H9 (cell line): Measurements from ENCODE around the gene ASPA. TPM values are rescaled to one million over a fixed set of nuclear protein-coding genes. Genes with fewer than 3 reads are reported as not detected.

ENCODE experiments used
- DNase-seq: peaks from one replicate; pipeline ENCODE4 v3.0.0-alpha.2; 2017
- H2AFZ ChIP-seq: one replicate; pipeline ENCODE4 v1.6.1; 2013; ENCODE audit warnings: mild to moderate bottlenecking, low read length, control low read depth, moderate library complexity
- H2AK5ac ChIP-seq: 2 replicates; pipeline ENCODE4 v1.6.1; 2013; ENCODE audit warnings: low read length, control low read depth, mixed read lengths; ENCODE audit not compliant: insufficient read length
- H2BK120ac ChIP-seq: one replicate; pipeline ENCODE4 v1.6.1; 2013; ENCODE audit warnings: low read depth, mild to moderate bottlenecking, low read length, control low read depth, inconsistent platforms; ENCODE audit not compliant: poor library complexity, severe bottlenecking
- H2BK12ac ChIP-seq: 2 replicates; pipeline ENCODE4 v1.6.1; 2013; ENCODE audit warnings: low read length, control low read depth, mixed read lengths, low read depth; ENCODE audit not compliant: insufficient read length
- H2BK15ac ChIP-seq: 2 replicates; pipeline ENCODE4 v1.6.1; 2013; ENCODE audit warnings: low read depth, low read length, control low read depth
- H2BK20ac ChIP-seq: one replicate; pipeline ENCODE4 v1.6.1; 2013; ENCODE audit warnings: low read depth, mild to moderate bottlenecking, low read length, control low read depth, inconsistent platforms; ENCODE audit not compliant: poor library complexity, severe bottlenecking
- H2BK5ac ChIP-seq: 2 replicates; pipeline ENCODE4 v1.6.1; 2013; ENCODE audit warnings: low read length, control low read depth, mixed read lengths; ENCODE audit not compliant: insufficient read length
- H3K14ac ChIP-seq: 2 replicates; pipeline ENCODE4 v1.6.1; 2013; ENCODE audit warnings: low read length, control low read depth; ENCODE audit not compliant: insufficient read depth
- H3K18ac ChIP-seq: 2 replicates; pipeline ENCODE4 v1.6.1; 2013; ENCODE audit warnings: low read depth, mild to moderate bottlenecking, mixed read lengths, low read length, control low read depth; ENCODE audit not compliant: insufficient read length
- H3K23ac ChIP-seq: 2 replicates; pipeline ENCODE4 v1.6.1; 2013; ENCODE audit warnings: low read length, control low read depth, mixed read lengths, low read depth; ENCODE audit not compliant: insufficient read length
- H3K23me2 ChIP-seq: 2 replicates; pipeline ENCODE4 v1.6.1; 2013; ENCODE audit warnings: low read depth, mild to moderate bottlenecking, mixed read lengths, low read length, control low read depth; ENCODE audit not compliant: insufficient read length, poor library complexity, severe bottlenecking
- H3K27ac ChIP-seq: 2 replicates; pipeline ENCODE4 v1.5.1; 2013; ENCODE audit warnings: low read length, control low read depth, mixed read lengths, low read depth; ENCODE audit not compliant: insufficient read length
- H3K27me3 ChIP-seq: 2 replicates; pipeline ENCODE4 v1.6.1; 2013; ENCODE audit warnings: low read length, control low read depth, inconsistent platforms; ENCODE audit not compliant: insufficient read depth
- H3K4ac ChIP-seq: 2 replicates; pipeline ENCODE4 v1.6.1; 2013; ENCODE audit warnings: low read depth, mild to moderate bottlenecking, control low read depth, inconsistent platforms, low read length, moderate library complexity
- H3K4me1 ChIP-seq: 2 replicates; pipeline ENCODE4 v1.6.1; 2013; ENCODE audit warnings: low read length, control low read depth, inconsistent platforms; ENCODE audit not compliant: insufficient read depth
- H3K4me2 ChIP-seq: 2 replicates; pipeline ENCODE4 v1.6.1; 2013; ENCODE audit warnings: low read length, control low read depth, mixed read lengths; ENCODE audit not compliant: insufficient read length, insufficient read depth
- H3K56ac ChIP-seq: 2 replicates; pipeline ENCODE4 v1.6.1; 2013; ENCODE audit warnings: low read depth, mild to moderate bottlenecking, mixed read lengths, low read length, control low read depth; ENCODE audit not compliant: insufficient read length
- H3K79me1 ChIP-seq: 2 replicates; pipeline ENCODE4 v1.6.1; 2013; ENCODE audit warnings: low read depth, mild to moderate bottlenecking, moderate library complexity, low read length, control low read depth, inconsistent platforms; ENCODE audit not compliant: insufficient read depth, poor library complexity, severe bottlenecking
- H3K79me2 ChIP-seq: 2 replicates; pipeline ENCODE4 v1.6.1; 2013; ENCODE audit warnings: low read length, control low read depth, inconsistent platforms; ENCODE audit not compliant: insufficient read depth
- H3K9ac ChIP-seq: 2 replicates; pipeline ENCODE4 v1.6.1; 2013; ENCODE audit warnings: low read length, control low read depth, mixed read lengths; ENCODE audit not compliant: insufficient read length; ENCODE audit errors: extremely low read depth
- H3K9me3 ChIP-seq: one replicate; pipeline ENCODE4 v1.6.1; 2013; ENCODE audit warnings: low read depth, low read length, inconsistent platforms; ENCODE audit not compliant: control insufficient read depth
- H3T11ph ChIP-seq: one replicate; pipeline ENCODE4 v1.6.1; 2013; ENCODE audit warnings: mild to moderate bottlenecking, low read length, control low read depth, inconsistent platforms
- H4K20me1 ChIP-seq: one replicate; pipeline ENCODE4 v1.6.1; 2013; ENCODE audit not compliant: control insufficient read depth, insufficient read length, insufficient read depth
- H4K5ac ChIP-seq: 2 replicates; pipeline ENCODE4 v1.6.1; 2013; ENCODE audit warnings: low read depth, mild to moderate bottlenecking, mixed read lengths, low read length, control low read depth; ENCODE audit not compliant: insufficient read length
- H4K8ac ChIP-seq: replicated peaks from 2 replicates; pipeline ENCODE4 v1.6.1; 2013; ENCODE audit warnings: low read length, control low read depth, mixed read lengths, low read depth; ENCODE audit not compliant: insufficient read length
- H4K91ac ChIP-seq: 2 replicates; pipeline ENCODE4 v1.6.1; 2013; ENCODE audit warnings: low read depth, mild to moderate bottlenecking, moderate library complexity, mixed read lengths, low read length, control low read depth; ENCODE audit not compliant: insufficient read length
- H3K27ac Mint-ChIP-seq, 3 experiments: 2 replicates in 2 of 3; 3 replicates in 1 of 3; pipeline ENCODE4 v1.8.0; 2020 to 2021; ENCODE audit warnings: mixed read lengths in 3 of 3, mild to moderate bottlenecking in 1 of 3, moderate library complexity in 1 of 3
- H3K27me3 Mint-ChIP-seq: 2 replicates; pipeline ENCODE4 v1.8.0; 2021; ENCODE audit warnings: low read depth, mild to moderate bottlenecking, moderate library complexity, mixed read lengths
- H3K36me3 Mint-ChIP-seq, 3 experiments: 2 replicates in 2 of 3; 3 replicates in 1 of 3; pipeline ENCODE4 v1.8.0; 2020 to 2021; ENCODE audit warnings: low read depth in 3 of 3, mixed read lengths in 3 of 3; ENCODE audit not compliant: insufficient read depth in 1 of 3
- H3K4me1 Mint-ChIP-seq, 2 experiments: 2 replicates each; pipeline ENCODE4 v1.8.0; 2020; ENCODE audit warnings: mixed read lengths in 2 of 2
- H3K4me3 Mint-ChIP-seq, 2 experiments: 2 replicates in 1 of 2; 3 replicates in 1 of 2; pipeline ENCODE4 v1.8.0; 2020 to 2021; ENCODE audit warnings: mild to moderate bottlenecking in 2 of 2, mixed read lengths in 2 of 2, moderate library complexity in 1 of 2
- H3K9me3 Mint-ChIP-seq, 2 experiments: 2 replicates in 1 of 2; 3 replicates in 1 of 2; pipeline ENCODE4 v1.8.0; 2020; ENCODE audit warnings: mild to moderate bottlenecking in 2 of 2, mixed read lengths in 2 of 2, moderate library complexity in 1 of 2
- WGBS: extraction: QIAGEN DNeasy Blood & Tissue Kit; methylation state at CpG from one replicate; pipeline ENCODE4 v1.1.7; 2013; ENCODE audit warnings: missing lambda C conversion rate, low lambda C conversion rate, mixed read lengths; ENCODE audit not compliant: insufficient read length; ENCODE audit errors: extremely low coverage; 5-methylcytosine and 5-hydroxymethylcytosine counted together
- total RNA-seq: library from RNA; stranded (reverse); gene quantifications from 2 replicates; pipeline ENCODE4 v1.2.1, GENCODE V29; 2021
- TF ChIP-seq, protein P1 (sequence below): fragments of 200-600 bp; sonication (generic); conservative IDR thresholded peaks from 3 replicates; pipeline ENCODE4 v1.8.0; 2021; ENCODE audit warnings: antibody characterized with exemption, mild to moderate bottlenecking

Gene ASPA
- total RNA-seq, 1 experiment from 2014 or later, result not detected

DNA sequence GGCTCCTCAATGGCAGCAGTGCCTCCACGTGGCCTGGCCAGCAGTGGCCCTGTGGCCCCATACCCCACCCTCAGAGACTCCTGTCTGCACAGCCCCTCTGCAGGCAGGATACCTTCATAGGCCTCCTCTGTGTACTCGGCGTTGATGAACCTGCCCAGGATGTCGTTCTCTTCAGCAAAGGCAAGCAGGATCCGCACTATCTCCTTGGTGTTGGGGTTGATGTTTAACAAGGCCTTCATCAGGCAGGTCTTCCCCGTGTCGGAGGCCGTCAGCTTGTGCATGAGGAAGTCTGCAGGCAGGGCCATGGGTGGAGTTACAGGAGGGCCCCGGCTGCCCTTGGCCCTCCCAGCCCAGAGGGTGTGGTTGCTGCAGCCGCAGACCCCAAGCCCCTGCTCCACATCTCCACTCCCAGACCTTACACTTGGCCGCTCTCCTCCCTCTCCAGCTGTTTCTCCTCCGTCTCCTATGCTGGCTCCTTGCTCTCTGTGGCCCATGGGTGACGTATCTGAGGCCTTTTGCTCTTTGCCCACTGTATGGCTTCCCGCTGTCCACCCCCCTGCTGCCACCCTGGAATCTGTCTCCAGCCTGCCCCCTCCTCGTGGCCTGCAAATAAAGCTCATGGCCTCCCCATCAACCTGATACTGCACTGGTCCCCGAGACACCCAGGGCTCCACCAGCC, 66.8 kb downstream of the ASPA start:
- Histone ChIP-seq H2AK5ac (no peak overlapping the region), H3K23me2 (no peaks in the 10 kb centered on the region), H3T11ph (no peak overlapping the region), H3K27ac (no peak overlapping the region), H2BK120ac (no peak overlapping the region), H3K4me1 (no peaks in the 10 kb centered on the region), H3K79me1 (no peaks in the 10 kb centered on the region), H3K9me3 (no peaks in the 10 kb centered on the region), H2BK15ac (no peak overlapping the region), H2BK5ac (no peak overlapping the region), H2AFZ (no peak overlapping the region), H4K8ac (no peak overlapping the region), H3K4me2 (no peak overlapping the region), H3K27me3 (no peaks in the 10 kb centered on the region), H3K79me2 (no peaks in the 10 kb centered on the region), H4K91ac (no peak overlapping the region), H4K20me1 (no peaks in the 10 kb centered on the region), H2BK12ac (no peak overlapping the region), H3K18ac (no peak overlapping the region), H2BK20ac (no peak overlapping the region), H3K4ac (no peak overlapping the region), H3K9ac (no peak overlapping the region), H3K56ac (no peak overlapping the region), H3K14ac (no peak overlapping the region), H4K5ac (no peak overlapping the region), H3K23ac (no peak overlapping the region)
- Mint-ChIP-seq H3K4me1 (no peaks in the 10 kb centered on the region), H3K4me3 (no peak overlapping the region), H3K9me3 (no peaks in the 10 kb centered on the region; a peak in 1 of 5 replicates), H3K27ac (peak overlapping the region in 1 of 3 experiments; percentile 72; a peak in 1 of 7 replicates), H3K27me3 (peaks cover 2% of the 10 kb centered on the region), H3K36me3 (no peaks in the 10 kb centered on the region)
- WGBS, result no CpG with 5 or more reads among the region's 16 CpGs
- peak; percentile 27 for DNase-seq
- TF ChIP-seq, protein P1, sequence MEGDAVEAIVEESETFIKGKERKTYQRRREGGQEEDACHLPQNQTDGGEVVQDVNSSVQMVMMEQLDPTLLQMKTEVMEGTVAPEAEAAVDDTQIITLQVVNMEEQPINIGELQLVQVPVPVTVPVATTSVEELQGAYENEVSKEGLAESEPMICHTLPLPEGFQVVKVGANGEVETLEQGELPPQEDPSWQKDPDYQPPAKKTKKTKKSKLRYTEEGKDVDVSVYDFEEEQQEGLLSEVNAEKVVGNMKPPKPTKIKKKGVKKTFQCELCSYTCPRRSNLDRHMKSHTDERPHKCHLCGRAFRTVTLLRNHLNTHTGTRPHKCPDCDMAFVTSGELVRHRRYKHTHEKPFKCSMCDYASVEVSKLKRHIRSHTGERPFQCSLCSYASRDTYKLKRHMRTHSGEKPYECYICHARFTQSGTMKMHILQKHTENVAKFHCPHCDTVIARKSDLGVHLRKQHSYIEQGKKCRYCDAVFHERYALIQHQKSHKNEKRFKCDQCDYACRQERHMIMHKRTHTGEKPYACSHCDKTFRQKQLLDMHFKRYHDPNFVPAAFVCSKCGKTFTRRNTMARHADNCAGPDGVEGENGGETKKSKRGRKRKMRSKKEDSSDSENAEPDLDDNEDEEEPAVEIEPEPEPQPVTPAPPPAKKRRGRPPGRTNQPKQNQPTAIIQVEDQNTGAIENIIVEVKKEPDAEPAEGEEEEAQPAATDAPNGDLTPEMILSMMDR, result no peak
